Calu3 (cell line): Measurements from ENCODE around the gene ELAVL3. TPM values are rescaled to one million over a fixed set of nuclear protein-coding genes. Genes with fewer than 3 reads are reported as not detected.
"Not testable (repeated sequence)": the region's sequence is repeated elsewhere in the genome, so short reads cannot be mapped to it uniquely, and the experiment has no call there.

Experiments
- BruUV-seq: library from RNA; stranded (reverse); fragments of 400-500 nt; replicated peaks from 2 replicates; lab custom pipeline; 2021; lab: Mats Ljungman, UMichigan
- CTCF ChIA-PET: fragments of 300-600 bp; sonication (Branson Sonifier 250); formaldehyde crosslinking; loops from one replicate; lab custom pipeline; 2022; ENCODE audit warnings: antibody characterized with exemption; lab: Charles Lee
- DNase-seq: peaks from one replicate; pipeline ENCODE4 v3.0.0; 2022
- H3K27ac Mint-ChIP-seq: one replicate; pipeline ENCODE4 v1.8.0; 2022; ENCODE audit warnings: mixed read lengths; ENCODE audit not compliant: unreplicated experiment
- H3K27me3 Mint-ChIP-seq: one replicate; pipeline ENCODE4 v1.8.0; 2022; ENCODE audit warnings: mixed read lengths; ENCODE audit not compliant: unreplicated experiment
- H3K36me3 Mint-ChIP-seq: one replicate; pipeline ENCODE4 v1.8.0; 2022; ENCODE audit warnings: mild to moderate bottlenecking, moderate library complexity, mixed read lengths; ENCODE audit not compliant: insufficient read depth, unreplicated experiment
- H3K4me1 Mint-ChIP-seq: one replicate; pipeline ENCODE4 v1.8.0; 2022; ENCODE audit warnings: mild to moderate bottlenecking, low read depth, mixed read lengths; ENCODE audit not compliant: unreplicated experiment
- H3K4me3 Mint-ChIP-seq: one replicate; pipeline ENCODE4 v1.8.0; 2022; ENCODE audit warnings: mild to moderate bottlenecking, low read depth, moderate library complexity, mixed read lengths; ENCODE audit not compliant: unreplicated experiment
- H3K9me3 Mint-ChIP-seq: one replicate; pipeline ENCODE4 v1.8.0; 2022; ENCODE audit warnings: low read depth, mixed read lengths; ENCODE audit not compliant: unreplicated experiment
- CTCF ChIP-seq: fragments of 200-600 bp; IDR thresholded peaks from one replicate; pipeline ENCODE4 v1.8.0; 2022; ENCODE audit warnings: antibody characterized with exemption; ENCODE audit not compliant: unreplicated experiment
- intact Hi-C: fragments of 100-400 bp; cut with micrococcal nuclease; formaldehyde crosslinking; loops from one replicate; pipeline ENCODE4 v1.10.0; 2022; ENCODE audit not compliant: unreplicated experiment
- total RNA-seq: library from RNA; stranded (reverse); gene quantifications from 2 replicates; pipeline ENCODE4 v1.2.3, GENCODE V29; 2022

The ELAVL3 gene
- total RNA-seq, 1 experiment from 2014 or later = not detected

GRCh38 chr19:11435057-11435832 lies 45.6 kb downstream of the ELAVL3 start, which contains the start of the genes ODAD3 and PRKCSH:
TSS of gene ODAD3 (minus strand) at chr19:11435121. CDS start at chr19:11435016, 105 bp downstream.
TSS of gene PRKCSH (plus strand) at chr19:11435635. CDS start at chr19:11436118, 483 bp downstream.
- intact Hi-C loops = no loop called here
- DNase-seq = peak; percentile 96
- H3K4me3 Mint-ChIP-seq = peak within 1 kb of the TSS; percentile 91
- no TSS peak for BruUV-seq
- CTCF ChIA-PET = interaction anchor here (0.5 to 1.4 kb wide), 10 partner anchors 13 to 171 kb away, joined by 3 to 14 read pairs (median 4); partner anchors contain the start of genes CCDC159, EPOR, SWSAP1 and TMEM205
- H3K9me3 Mint-ChIP-seq = no peaks in the 10 kb centered on the region
- TF ChIP-seq CTCF = peak; percentile 70
- H3K27ac Mint-ChIP-seq = peak within 1 kb of the TSS; percentile 88
- H3K36me3 Mint-ChIP-seq = peaks cover 33% of the 10 kb centered on the region
- H3K27me3 Mint-ChIP-seq = no peaks in the 10 kb centered on the region
- no peaks in the 10 kb centered on the region for H3K4me1 Mint-ChIP-seq

- peak overlapping the region; percentile 88 for H3K27ac Mint-ChIP-seq
- H3K36me3 Mint-ChIP-seq = peaks cover 33% of the 10 kb centered on the region
- no peak for TF ChIP-seq CTCF
- no peak for DNase-seq
- CTCF ChIA-PET = interaction anchor here (1.0 to 1.4 kb wide), 9 partner anchors 12 to 170 kb away, joined by 3 to 14 read pairs (median 4); partner anchors contain the start of genes CCDC159, EPOR, SWSAP1 and TMEM205
- H3K4me3 Mint-ChIP-seq = peak overlapping the region; percentile 91
- H3K4me1 Mint-ChIP-seq = no peaks in the 10 kb centered on the region
- no peaks in the 10 kb centered on the region for H3K27me3 Mint-ChIP-seq
- H3K9me3 Mint-ChIP-seq = no peaks in the 10 kb centered on the region
- intact Hi-C loops = no loop called here
- BruUV-seq = no TSS peak
These were observed 46.2 kb downstream of the ELAVL3 start for GRCh38 chr19:11434703-11435056.

GRCh38 chr19:11433526-11433925 lies 47.3 kb downstream of the ELAVL3 start:
- H3K4me3 Mint-ChIP-seq, intact Hi-C loops, DNase-seq, CTCF ChIA-PET, H3K27me3 Mint-ChIP-seq, H3K27ac Mint-ChIP-seq, H3K4me1 Mint-ChIP-seq, BruUV-seq, H3K9me3 Mint-ChIP-seq: not testable (repeated sequence)
- H3K36me3 Mint-ChIP-seq = peaks cover 33% of the 10 kb centered on the region

GRCh38 chr19:11426656-11427055 lies 54.2 kb downstream of the ELAVL3 start:
- Mint-ChIP-seq H3K4me1 (peaks cover 11% of the 10 kb centered on the region), H3K4me3 (no peak overlapping the region)
- CTCF ChIA-PET = no interaction called here

More at GRCh38 chr19:11426656-11427055, 54.2 kb downstream of the ELAVL3 start:
- Mint-ChIP-seq H3K27ac (no peak overlapping the region), H3K9me3 (no peaks in the 10 kb centered on the region), H3K27me3 (peaks cover 16% of the 10 kb centered on the region), H3K36me3 (peaks cover 7% of the 10 kb centered on the region)
- DNase-seq = no peak
- BruUV-seq = no TSS peak
- intact Hi-C loops = no loop called here
- TF ChIP-seq CTCF = no peak
